GM18858 (cell line): Measurements from ENCODE around the gene SLTM.
"Not testable (repeated sequence)": the region's sequence is repeated elsewhere in the genome, so short reads cannot be mapped to it uniquely, and the experiment has no call there.

Source experiments
- ATAC-seq: cut with Tn5 transposase; IDR thresholded peaks from one replicate; pipeline ENCODE4 v1.9.1; 2021; ENCODE audit not compliant: unreplicated experiment

The SLTM gene

DNA sequence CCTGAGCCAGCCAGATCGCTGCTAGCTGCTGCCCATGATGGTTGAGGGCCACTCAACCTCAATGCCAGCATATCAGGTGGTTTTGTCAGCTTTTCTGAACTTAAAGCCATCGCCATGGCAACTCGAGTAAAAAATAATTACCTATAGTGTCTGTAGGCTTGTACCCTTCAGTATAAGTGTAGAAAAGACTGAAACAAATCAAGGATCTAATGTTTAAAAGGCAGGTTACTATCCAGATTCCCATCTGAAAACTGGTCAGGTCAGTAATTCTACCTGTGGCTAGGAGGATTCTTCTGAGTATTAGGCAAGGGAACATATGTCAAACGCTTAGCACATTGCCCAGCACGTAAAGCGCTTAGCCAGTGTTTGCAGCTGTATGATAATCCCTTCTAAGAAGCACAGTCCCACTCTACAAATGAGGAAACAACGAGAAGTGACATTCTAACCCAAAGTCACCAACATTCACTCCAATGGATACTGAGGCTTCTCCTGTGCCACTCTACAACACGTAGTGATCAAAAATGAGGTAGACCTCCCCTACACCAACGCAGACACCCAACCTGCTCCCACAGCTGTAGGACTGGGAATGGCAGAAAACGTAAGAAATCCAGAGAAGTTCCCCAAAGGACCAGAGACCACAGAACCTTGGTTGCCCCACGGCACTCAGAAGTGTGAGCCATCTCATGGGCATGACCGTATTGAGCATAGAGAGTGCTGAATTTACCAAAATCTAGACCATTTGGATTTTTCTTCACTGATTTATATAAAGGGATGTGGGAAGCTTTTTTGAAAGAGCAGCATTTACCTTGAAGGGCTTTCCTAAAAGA, 55.3 kb downstream of the SLTM start:
- ATAC-seq, result no peak

DNA sequence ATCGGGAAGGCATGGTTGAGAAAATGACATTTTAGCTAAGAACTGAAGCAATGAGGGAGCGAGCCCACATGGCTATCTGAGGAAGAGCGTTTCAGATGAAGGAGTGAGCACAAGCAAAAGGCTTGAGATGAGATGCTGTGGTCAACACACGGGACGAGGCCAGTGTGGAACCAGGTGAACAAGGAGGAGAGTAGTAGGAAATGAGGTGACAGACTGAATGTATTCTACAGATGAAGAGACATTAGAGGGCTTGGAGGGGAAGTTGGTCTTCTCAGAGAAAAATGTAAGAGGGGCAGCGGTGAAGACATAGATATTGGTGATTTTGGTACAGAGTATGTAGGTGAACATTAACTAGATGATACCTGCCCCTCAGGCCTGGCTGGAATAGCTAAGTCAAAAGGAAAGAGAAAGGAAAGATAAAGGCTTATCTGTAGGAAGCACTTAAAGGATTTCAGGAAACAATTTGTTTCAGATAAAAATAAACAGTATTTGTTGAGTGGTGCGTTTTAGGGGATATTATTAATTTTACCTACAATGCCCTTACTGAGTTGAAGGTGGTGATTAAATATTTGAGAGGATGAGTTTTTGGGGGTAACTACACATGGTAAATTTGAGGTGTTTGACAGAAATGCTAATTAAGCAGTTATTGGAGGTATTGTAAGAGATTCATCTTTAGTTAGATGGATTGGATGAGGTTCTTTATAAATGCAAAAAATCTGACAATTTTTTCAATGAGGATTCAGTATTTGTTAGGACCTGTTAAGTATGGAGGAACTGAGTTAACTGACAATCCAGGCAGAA, 57.0 kb downstream of the SLTM start:
- ATAC-seq, result no peak

- no peak for ATAC-seq
Observed at GRCh38 chr15:58875343-58875742, 58.1 kb downstream of the SLTM start.

DNA sequence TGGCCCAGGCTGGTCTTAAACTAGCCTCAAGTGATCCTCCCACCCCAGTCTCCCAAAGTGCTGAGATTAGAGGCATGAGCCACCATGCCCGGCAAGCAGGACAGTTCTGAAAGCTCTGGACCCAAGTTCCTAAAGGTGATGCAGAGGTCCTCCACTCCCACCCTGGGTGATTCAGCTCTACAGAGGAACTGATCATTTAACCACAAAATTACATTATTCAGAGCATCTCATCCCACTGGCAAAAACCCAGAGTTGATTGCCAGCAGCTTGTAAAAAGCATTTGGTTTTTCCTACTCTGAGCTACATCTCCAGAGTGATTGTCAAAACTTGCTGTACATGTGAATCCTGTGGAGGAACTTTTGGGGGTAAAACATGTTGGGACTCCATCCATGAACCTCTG, 60.2 kb downstream of the SLTM start:
- no peak for ATAC-seq

GRCh38 chr15:58870451-58870850, 63.0 kb downstream of the SLTM start:
- no peak for ATAC-seq

- ATAC-seq, result no peak
Observed at GRCh38 chr15:58867926-58868325, 65.6 kb downstream of the SLTM start.

DNA sequence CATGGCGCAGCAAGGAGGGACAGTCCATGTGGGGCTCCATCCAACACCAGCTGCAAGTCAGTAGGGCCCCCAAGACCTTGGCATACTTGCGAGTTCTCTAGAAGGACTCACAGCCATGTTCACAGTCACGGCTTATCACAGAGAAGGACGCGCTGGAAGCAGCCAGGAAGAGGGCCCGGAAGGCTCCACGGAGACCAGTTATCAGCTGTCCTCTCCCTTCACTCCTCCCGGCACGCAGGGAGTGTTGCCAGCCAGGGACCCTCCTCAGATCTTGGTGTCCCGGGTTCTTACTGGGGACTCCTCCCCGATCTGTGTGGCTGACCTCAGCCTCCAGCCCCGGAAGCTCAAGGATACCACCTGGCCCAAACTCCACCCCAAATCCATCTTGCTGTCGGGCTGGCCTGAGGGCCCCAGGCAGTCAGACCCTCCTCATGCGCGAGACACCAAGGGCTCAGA, 68.0 kb downstream of the SLTM start:
- no peak for ATAC-seq

GRCh38 chr15:58864602-58865424, 68.7 kb downstream of the SLTM start:
- ATAC-seq, result no peak

DNA sequence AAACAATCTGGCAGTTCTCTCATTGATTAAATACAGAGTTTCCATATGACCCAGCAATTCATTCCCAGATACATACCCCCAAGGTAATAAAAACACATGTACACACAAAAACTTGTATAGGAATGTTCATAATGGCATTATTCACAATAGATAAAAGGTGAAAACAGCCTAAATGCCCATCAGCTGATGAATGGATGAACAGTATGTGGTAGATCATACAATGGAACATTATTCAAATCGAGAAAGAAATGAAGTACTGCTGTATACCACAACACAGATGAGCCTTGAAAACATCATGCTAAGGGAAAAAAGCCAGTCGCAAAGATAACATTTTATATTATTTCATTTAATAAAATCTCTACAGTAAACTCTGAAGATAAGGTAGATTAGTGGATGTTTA, 71.2 kb downstream of the SLTM start:
- no peak for ATAC-seq

GRCh38 chr15:58856621-58857020, 76.9 kb downstream of the SLTM start:
- ATAC-seq, result not testable (repeated sequence)

- ATAC-seq, result no peak
Observed at GRCh38 chr15:58856086-58856485, 77.4 kb downstream of the SLTM start.

GRCh38 chr15:58854593-58854992, 78.9 kb downstream of the SLTM start:
- no peak for ATAC-seq

DNA sequence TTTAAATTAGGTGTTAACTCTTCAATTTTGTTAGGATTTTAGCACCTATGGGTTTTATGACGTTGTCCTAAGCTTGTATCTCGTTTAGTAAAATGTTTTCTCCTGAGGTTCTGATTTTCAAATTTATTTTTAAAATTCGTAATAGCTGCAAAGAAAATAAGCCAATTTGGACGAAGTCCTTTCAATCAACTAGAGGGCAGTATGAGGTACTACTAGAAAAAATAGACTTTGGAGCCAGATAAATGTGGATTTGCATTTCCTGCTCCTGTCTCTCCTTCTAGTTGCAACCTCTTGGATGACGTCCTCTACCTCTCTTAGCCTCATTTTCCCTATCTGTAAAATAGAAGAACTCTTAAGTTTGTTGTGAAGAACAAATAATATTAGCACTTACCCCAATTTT, 81.1 kb downstream of the SLTM start:
- ATAC-seq, result no peak

DNA sequence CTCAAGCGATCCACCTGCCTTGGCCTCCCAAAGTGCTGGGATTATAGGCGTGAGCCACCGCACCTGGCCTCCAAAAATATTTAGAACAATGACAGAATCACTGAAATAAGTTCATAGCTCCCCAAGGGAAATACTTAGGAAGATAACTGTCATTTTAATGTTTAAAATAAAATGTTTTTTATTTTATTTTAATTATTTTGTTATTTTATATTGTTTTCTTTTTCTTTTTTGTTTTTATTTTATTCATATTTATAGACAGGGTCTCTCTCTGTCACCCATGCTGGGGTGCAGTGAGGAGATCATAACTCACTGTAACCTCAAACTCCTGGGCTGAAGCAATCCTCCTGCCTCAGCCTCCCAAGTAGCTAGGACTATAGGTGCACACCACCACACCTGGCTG, 82.3 kb downstream of the SLTM start:
- ATAC-seq, result not testable (repeated sequence)

DNA sequence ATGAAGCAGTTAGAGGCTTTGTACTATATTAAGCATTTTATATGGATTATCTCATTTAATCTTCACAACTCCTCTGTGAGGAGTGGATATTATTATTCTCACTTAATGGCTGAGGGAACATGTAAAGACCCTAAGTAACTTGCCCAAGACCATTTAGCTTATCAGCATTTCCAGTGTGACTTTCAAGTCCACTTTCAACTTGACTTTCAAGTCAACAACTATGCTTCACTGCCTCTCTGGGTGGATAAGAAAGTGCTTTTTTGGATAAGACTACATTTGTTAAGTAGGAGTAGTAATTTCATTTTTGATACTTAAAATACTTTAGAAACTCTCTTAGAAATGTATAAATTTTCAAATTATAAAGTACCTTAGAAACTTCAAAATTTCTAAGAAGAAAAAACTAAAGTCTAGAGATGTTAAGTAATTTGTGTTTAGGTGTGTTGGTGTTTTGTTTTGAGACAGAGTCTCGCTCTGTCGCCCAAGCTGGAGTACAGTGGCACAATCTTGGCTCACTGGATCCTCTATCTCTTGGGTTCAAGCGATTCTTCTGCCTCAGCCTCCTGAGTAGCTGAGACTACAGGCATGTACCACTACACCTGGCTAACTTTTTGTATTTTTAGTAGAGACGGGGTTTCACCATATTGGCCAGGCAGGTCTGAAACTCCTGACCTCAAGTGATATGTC, 90.6 kb downstream of the SLTM start:
- peak; percentile 51 for ATAC-seq

- no peak for ATAC-seq
Observed at GRCh38 chr15:58840048-58840447, 93.4 kb downstream of the SLTM start.

DNA sequence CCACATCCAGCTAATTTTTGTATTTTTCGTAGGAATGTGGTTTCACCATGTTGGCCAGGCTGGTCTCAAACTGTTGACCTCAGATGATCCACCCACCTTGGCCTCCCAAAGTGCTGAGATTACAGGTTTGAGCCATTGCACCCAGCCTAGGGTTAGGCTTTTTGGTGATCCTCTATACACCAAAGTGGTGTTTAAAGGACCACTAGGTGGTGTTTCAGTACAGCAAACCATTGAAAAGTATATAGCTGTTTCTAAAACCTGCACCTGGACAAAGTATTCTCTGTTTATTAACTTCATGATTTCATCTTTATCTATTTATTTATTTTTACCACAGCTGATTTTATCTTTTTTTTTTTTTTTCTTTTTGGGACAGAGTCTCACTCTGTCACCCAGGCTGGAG, 94.0 kb downstream of the SLTM start:
- ATAC-seq, result no peak

DNA sequence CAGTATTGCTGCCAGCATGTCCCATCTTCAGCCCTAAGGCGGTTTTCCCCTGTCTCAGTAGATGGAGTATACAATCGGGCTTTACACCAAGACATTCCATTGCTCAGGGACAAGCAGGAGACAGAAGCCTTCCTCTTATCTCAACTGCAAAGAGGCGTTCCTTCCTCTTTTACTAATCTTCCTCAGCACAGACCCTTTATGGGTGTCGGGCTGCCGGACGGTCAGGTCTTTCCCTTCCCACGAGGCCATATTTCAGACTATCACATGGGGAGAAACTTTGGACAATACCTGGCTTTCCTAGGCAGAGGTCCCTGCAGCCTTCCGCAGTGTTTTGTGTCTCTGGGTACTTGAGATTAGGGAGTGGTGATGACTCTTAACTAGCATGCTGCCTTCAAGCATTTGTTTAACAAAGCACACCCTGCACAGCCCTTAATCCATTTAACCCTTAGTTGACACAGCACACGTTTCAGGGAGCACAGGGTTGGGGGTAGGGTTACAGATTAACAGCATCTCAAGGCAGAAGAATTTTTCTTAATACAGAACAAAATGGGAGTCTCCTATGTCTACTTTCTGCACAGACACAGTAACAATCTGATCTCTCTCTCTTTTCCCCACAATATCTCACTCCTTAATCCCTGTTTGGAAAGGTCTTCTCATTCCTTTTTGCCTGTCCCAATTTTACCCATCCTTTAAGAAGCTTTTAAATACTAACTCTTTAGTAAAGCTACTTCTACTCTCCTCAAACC, 99.6 kb downstream of the SLTM start:
- not testable (repeated sequence) for ATAC-seq

- no peak for ATAC-seq
Observed at GRCh38 chr15:58830556-58830955, 102.9 kb downstream of the SLTM start.
